CD4-positive, alpha-beta T cell treated with Interleukin-12 subunit alpha and Interleukin-12 subunit beta, for 1 hour (primary cell): ENCODE measurements around the gene KCNK3.
"Not testable (repeated sequence)": the region's sequence is repeated elsewhere in the genome, so short reads cannot be mapped to it uniquely, and the experiment has no call there.

Experiments
- DNase-seq: peaks from one replicate; pipeline ENCODE4 v3.0.0-alpha.2; 2020

The KCNK3 gene

GRCh38 chr2:26735097-26735496 is 42.6 kb downstream of the KCNK3 start:
- no peak for DNase-seq

GRCh38 chr2:26735883-26736588 is 43.5 kb downstream of the KCNK3 start:
- no peak for DNase-seq

GRCh38 chr2:26737221-26737620 is 44.7 kb downstream of the KCNK3 start:
- DNase-seq: no peak

- DNase-seq: no peak
Observed at GRCh38 chr2:26738481-26738880, 46.0 kb downstream of the KCNK3 start.

GRCh38 chr2:26739514-26739913 is 47.0 kb downstream of the KCNK3 start:
- DNase-seq: no peak

- no peak for DNase-seq
Observed at GRCh38 chr2:26740346-26740745, 47.8 kb downstream of the KCNK3 start.

GRCh38 chr2:26740890-26741302 is 48.4 kb downstream of the KCNK3 start:
- DNase-seq: no peak

- no peak for DNase-seq
Observed at GRCh38 chr2:26742048-26742770, 49.7 kb downstream of the KCNK3 start.

GRCh38 chr2:26743852-26744251 is 51.3 kb downstream of the KCNK3 start:
- no peak for DNase-seq

- DNase-seq: no peak
Observed at GRCh38 chr2:26744953-26745352, 52.4 kb downstream of the KCNK3 start.

GRCh38 chr2:26745609-26746327 is 53.2 kb downstream of the KCNK3 start:
- peak; percentile 70 for DNase-seq

- no peak for DNase-seq
Observed at GRCh38 chr2:26746934-26747333, 54.4 kb downstream of the KCNK3 start.

GRCh38 chr2:26749787-26750420 is 57.4 kb downstream of the KCNK3 start:
- DNase-seq: not testable (repeated sequence)

GRCh38 chr2:26750467-26750866 is 57.9 kb downstream of the KCNK3 start:
- DNase-seq: not testable (repeated sequence)

GRCh38 chr2:26752656-26753055 is 60.1 kb downstream of the KCNK3 start:
- DNase-seq: no peak

- no peak for DNase-seq
Observed at GRCh38 chr2:26754539-26754938, 62.0 kb downstream of the KCNK3 start.

GRCh38 chr2:26754972-26755670 is 62.6 kb downstream of the KCNK3 start:
- DNase-seq: no peak

- no peak for DNase-seq
Observed at GRCh38 chr2:26756337-26756736, 63.8 kb downstream of the KCNK3 start.

- DNase-seq: no peak
Observed at GRCh38 chr2:26757873-26758789, 65.6 kb downstream of the KCNK3 start.

- no peak for DNase-seq
Observed at GRCh38 chr2:26758790-26759321, 66.3 kb downstream of the KCNK3 start.

- no peak for DNase-seq
Observed at GRCh38 chr2:26759845-26760244, 67.3 kb downstream of the KCNK3 start.
